NK-92 treated with Interleukin-12 subunit alpha and Interleukin-12 subunit beta, amount 100 ng/mL, for 24 hours (cell line): ENCODE measurements around the gene DNLZ.

Source experiments
- DNase-seq: peaks from one replicate; lab custom pipeline; 2025; lab: John Stamatoyannopoulos, UW

DNLZ gene

GRCh38 chr9:136343121-136343883, 20.2 kb downstream of the DNLZ start:
- no peak for DNase-seq

- no peak for DNase-seq
Observed at GRCh38 chr9:136342181-136343120, 21.1 kb downstream of the DNLZ start.

GRCh38 chr9:136341769-136342168, 21.8 kb downstream of the DNLZ start:
- DNase-seq = no peak

GRCh38 chr9:136341042-136341655, 22.4 kb downstream of the DNLZ start:
- no peak for DNase-seq

- no peak for DNase-seq
Observed at GRCh38 chr9:136340356-136341041, 23.0 kb downstream of the DNLZ start.

GRCh38 chr9:136339958-136340310, 23.6 kb downstream of the DNLZ start:
- DNase-seq = no peak

DNA sequence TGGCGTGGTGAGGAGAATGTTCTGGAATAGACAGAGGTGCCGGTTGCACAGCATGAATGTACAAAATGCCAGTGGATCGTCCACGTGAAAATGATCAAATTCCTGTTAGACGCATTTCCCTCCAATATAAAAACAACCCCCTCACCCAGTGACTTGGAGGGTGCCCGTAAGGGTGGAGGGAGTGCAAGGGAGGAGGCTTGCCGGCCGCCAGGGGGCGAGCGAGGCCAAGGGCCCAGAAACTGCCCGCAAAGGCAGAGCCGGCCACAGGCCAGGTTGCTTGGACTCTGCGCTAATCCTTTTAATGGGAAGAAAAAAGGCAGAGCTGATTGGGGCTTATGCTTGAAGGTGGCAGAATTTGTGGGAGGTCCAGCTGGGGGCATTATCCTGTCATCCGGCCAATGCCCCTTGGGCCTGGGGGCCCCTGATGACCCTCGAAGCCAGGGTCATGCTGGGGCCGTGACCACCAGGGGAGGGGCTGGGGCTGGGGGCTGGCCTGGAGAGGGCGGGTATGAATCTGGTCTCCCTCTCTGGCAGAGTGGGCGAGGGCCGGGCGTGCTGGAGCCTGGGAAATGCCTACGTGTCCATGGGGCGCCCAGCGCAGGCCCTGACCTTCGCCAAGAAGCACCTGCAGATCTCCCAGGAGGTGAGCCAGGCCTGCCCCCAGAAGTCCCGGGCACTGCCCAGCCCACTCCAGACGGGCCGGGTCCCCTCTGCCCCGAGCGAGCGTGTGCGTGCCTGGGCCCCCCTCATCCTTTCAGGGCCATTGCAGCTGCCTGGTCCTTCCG, 24.2 kb downstream of the DNLZ start:
- peak; percentile 16 for DNase-seq

DNA sequence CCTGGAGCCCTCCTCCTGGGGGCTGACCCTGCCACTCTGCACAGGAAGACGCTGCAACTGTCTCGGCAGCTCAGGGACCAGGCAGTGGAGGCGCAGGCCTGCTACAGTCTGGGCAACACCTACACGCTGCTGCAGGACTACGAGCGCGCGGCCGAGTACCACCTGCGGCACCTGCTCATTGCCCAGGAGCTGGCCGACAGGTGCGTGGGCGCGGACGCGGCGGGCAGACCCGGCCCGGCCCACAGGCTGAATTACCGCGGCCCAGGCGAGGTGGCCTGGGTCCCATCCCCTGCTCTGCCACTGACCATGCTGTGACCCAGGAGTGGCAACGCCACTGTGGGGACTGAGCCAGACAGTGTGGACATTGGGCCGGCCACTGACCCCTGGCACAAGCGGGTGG, 25.0 kb downstream of the DNLZ start:
- no peak for DNase-seq

DNA sequence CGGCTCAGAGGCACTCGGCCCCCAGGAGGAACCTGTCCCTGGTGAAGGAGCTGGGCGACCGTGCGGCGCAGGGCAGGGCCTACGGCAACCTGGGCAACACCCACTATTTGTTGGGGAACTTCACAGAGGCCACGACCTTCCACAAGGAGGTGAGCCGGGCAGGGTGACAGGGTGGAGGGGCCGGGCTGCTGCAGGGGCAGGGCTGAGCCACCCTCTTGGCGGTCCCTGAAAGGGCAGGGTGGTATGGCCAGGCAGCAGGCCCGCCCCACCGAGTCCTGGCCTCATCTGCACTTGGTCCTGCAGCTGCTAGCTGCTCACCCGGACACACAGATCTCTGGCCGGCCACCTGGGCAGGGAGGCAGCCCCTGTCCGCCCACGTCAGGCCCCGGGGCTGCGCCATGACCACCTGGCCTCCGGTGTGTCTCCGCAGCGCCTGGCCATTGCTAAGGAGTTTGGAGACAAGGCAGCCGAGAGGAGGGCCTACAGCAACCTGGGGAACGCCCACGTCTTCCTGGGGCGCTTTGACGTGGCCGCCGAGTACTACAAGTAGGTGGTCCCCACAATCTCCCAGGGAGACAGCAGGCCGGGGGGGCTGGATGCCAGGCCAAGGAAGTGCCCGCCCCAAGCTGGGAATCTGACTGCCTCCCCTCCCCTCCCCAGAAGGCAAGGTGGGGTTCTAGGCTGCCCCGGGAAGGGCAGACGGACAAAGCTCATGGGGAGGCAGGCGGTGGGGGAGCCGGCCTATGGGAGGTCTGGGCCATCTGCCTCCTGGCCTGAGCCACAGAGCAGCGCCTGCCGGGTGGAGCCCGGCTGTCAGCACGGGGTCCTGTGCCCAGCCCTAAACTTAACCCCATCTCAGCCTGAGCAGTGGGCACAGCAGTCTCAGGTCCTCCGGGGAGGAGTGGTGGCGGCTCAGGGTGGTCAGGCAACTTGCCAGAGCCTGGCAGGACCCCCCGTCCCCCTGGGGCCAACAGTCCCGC, 25.8 kb downstream of the DNLZ start:
- no peak for DNase-seq

DNA sequence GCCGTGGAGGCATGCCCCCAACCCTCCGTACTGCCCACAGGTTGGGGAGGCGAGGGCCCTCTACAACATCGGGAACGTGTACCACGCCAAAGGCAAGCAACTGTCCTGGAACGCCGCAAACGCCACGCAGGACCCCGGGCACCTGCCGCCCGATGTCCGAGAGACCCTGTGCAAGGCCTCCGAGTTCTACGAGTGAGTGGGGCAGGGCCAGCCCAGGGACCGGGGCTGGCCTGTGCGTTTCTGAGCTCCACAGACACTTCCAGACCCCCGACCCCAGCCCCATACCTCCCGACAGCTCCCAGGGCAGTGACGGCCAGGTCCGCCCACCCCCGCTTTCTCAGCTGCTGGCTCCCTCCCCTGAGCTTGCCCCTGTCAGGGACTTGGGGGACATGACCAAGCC, 26.7 kb downstream of the DNLZ start:
- no peak for DNase-seq

DNA sequence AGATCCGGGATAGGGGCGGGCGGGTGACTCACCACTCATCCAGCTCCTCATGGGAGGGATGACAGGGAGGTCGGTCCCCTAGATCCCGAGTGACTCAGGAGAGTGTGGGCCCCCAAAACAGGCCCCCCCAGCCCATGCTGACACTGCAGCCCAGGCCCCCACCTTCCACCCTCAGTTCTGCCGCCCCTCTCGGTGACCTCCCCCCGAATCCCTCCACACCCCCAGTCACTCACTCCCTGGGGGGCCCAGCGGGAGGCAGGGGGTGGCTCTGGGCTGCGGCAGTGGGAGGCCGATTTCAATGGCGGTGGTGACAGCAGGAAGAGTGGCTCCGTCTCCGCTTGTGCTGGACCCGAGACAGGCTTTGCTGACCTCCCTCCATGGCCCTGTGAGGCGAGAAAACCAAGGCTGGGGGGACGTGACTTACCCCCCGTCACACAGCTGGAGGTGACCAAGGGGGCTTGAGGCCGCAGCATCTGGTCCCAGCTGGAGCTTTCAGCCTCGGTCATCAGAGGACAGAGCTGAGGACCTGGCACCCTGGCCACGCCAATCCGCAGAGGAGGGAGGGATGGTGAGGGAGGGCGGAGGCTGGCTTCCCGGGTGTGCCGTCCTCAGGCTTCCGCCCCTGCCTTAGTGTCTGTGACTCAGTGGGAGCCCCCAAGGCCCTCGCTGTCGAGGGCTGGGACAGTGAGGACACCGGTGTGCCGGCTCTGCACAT, 27.2 kb downstream of the DNLZ start:
- DNase-seq = no peak

DNA sequence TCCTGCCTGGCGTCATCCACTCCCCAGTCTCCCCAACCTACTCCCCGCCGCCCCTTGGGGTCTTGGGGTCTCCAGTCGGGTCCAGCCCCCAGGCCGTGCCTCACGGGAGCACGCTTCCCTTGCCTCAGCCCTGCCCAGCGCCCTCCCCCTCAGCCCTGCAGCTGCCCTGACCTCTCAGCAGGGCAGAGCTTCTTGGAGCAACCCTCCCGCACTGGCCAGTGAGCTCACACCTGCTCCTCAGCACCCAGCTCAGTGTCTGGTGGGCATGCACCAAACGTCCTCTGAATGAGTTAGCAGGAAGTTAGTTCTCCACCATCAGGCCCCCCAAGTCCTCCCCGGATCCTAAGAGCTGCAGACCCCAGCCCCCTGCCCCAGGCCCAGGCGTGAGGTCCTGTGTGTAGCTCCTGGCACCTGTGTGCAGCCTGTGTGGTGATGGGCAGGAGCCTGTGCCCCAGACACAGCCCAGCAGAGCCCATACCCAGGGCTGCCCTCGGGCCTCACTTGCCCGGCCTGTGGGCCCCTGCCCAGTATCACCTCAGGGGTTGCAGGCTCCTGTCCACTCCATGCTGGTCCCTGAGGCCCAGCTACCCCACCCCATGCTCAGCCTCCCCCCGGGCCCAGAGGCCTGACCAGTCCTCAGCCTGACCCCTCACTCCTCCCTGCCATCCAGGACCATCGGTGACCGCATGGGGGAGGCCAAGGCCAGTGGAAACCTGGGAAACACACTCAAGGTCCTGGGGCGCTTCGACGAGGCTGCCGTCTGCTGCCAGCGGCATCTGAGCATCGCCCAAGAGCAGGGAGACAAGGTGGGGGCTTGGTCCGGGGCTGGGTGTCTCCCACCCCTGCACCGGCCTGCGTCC, 28.0 kb downstream of the DNLZ start:
- no peak for DNase-seq

GRCh38 chr9:136334541-136334940, 29.0 kb downstream of the DNLZ start:
- no peak for DNase-seq

DNA sequence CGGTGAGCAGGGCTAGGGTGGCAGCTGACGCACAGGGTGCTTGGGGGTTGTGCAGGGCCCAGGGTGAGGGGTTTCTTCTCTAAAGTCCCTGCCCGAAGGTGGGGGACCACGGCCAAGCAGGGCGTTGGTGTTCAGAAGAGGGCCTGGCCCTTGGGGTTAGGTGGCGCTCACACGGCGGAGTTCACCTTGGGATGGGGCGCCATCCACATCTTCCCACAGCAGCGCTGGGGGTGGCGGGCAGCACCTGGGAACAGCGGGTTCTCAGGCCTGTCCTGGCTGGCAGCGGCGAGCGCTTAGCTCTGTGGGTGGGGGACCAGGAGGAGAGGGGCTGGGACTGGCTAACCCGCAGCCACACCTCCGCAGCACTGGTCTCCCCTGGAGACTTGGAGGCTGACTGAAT, 30.1 kb downstream of the DNLZ start:
- DNase-seq = no peak

DNA sequence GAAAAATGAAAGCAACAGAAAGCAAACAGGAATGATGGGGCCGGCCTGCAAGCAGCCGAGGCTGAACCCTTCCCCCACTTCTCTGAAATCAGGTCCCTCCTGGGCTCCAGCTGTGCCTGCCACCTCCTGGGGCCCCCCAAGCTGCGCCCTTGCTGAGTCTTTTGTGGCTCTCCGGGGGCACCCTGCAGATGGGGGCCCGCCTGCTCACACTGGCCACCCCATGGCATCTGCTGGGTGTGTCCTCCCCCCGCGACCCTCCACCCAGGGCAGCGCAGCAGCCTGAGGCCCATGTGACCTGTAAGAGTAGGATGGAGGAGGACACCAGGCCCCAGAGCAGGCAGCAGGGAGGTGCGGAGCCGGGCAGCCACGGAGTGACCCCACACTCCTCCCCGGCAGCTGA, 30.5 kb downstream of the DNLZ start:
- DNase-seq = no peak

DNA sequence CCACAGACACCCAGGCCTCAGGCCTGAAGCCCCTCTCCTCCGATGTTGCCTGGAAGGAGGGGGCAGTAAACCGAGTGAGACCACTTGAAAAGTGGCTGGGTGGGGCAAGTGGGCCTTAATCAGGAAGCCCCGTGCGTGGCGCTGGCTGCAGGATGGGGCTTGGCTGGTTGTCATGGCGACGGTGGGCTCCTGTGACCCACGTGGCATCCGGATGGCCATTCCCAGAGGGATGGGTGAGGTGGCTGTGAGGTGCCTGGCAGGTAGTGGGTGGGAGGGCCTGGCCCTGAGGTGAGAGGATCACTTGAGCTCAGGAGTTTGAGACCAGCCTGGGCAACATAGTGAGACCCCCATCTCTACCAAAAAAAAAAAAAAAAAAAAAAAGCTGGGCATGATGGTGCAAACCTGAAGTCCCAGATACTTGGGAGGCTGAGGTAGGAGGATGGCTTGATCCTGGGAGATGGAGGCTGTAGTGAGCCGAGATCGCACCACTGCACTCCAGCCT, 31.0 kb downstream of the DNLZ start:
- DNase-seq = no peak

DNA sequence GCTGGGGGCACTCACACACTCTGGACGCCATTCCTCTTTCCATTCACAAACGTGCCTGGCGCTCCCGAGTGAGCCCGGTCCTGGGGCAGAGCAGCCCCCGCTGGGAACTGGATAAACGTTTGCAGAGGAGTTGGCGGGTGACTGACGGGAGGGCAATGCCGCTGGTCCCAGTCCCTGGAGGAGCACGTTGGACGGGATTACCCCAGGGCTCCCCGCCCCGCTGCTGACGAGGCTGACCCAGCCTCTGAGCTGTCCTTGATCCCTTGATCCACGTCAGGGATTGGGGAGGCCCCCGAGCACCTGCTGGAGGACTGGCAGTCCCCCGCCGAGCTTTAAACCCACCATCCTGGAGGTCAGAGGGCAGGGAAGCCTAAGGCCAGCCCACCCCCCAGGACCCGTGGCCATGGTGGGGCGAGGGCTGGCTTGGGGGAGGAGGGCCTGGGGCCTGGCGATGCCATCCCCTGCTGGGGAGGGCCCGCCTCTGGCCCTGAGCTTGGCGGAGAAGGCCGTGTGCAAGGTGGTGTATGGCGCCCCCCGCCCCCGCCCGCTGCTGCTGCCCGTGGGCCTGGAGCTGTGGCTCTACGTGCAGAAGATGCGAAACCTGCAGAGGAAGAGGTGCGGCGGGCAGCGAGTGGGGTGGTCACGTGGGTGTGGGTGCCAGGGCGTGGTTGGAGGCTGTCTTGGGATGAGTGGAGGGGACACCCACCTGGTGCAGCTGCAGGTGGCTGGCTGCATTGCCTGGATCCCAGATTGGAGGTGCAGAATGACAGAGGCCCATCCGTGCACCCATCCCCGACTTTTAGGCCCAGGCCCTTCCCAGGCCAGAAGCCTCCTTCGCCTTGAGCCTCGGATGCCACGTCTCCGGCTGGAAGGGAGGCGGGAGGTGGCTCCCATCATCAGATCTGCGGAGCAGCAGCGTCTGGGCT, 31.7 kb downstream of the DNLZ start:
- DNase-seq = no peak
